GM10847 (cell line): ENCODE results near the gene OR8S1.

ENCODE experiments used
- POLR2A ChIP-seq: IDR thresholded peaks from 2 replicates; pipeline ENCODE4 v1.6.1; 2011; ENCODE audit not compliant: insufficient read length; ENCODE audit errors: extremely low read depth

Gene OR8S1, protein sequence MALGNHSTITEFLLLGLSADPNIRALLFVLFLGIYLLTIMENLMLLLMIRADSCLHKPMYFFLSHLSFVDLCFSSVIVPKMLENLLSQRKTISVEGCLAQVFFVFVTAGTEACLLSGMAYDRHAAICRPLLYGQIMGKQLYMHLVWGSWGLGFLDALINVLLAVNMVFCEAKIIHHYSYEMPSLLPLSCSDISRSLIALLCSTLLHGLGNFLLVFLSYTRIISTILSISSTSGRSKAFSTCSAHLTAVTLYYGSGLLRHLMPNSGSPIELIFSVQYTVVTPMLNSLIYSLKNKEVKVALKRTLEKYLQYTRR

DNA sequence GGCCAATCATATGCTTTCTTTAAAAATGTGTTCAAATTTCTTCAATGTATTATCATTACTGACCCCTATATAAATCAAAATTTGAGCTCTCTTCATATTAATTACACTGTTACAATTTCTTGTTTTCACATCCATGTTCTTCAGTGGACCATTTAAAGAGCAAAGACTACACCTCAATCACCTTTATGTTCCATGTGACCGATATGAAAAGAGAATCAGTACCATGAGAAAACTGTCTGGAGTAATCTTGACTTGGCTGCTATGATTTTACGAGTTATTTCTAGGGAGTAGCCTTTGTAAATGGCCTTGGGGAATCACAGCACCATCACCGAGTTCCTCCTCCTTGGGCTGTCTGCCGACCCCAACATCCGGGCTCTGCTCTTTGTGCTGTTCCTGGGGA lies at the start of gene OR8S1:
Gene OR8S1, plus strand, starts transcription at position 301 of the 400 bp plus-strand sequence. Its CDS starts 0 bp downstream, at position 301.
- no peak for TF ChIP-seq POLR2A

DNA sequence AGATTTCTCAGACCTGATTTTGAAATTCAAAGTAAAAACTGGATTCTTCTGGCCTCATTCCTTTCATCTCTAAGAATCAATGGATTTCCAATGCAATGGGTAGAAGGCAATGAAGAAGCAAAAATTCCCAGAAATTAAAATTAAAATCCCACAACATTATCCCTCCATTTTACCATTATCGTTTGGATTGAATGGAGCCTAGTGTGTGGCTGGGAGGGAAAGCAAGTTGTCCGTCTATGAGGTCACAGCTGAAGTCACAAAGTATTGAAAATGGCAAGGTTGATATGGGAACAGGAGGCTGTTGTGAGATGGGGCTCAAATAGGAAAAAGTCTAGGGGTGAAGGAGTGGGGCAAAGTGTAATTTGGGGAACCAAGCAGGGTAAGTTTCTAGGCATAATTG lies 43.2 kb upstream of the OR8S1 start, which contains the start of gene C12orf54:
Gene C12orf54, plus strand, starts transcription at position 301 of the 400 bp plus-strand sequence. CDS start 799 bp downstream, outside the sequence.
- TF ChIP-seq POLR2A = no peak

DNA sequence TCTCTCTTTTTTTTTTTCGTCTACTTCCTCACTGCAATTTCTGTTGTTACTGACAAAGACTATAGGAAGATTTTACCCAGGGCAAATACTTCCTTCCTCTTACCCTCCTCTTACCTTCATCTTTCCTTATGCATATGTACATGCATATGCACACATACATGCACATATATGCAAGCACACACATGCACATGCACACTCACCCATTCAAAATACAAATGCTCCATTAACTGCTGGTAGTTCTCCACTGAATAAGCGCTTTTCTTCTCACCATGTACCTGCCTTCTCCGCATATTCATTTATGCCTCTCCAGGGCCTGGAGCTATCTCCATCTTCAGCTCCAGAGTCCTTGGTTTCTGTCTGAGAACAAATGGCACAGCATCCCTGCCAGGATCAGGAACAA lies 42.5 kb upstream of the OR8S1 start:
- TF ChIP-seq POLR2A = no peak

DNA sequence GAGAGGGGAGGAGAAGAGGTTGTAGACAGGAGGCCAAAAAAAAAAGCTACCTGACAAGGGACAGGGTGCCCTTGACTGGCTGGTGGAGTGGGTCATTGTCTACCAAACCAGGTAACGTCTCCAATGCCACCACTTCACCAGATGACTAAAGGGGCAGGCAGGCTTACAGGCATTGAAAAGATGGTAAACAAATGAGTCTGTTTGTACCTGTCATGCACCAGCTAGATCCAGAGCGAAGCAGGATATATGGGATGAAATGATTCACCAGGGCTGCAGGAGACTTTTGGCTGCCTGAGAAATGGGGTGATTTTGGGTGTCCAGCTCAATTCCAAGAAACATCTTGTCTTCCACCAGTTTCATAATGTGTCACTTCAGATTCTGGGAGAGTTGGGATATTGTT lies 39.2 kb upstream of the OR8S1 start:
- no peak for TF ChIP-seq POLR2A

DNA sequence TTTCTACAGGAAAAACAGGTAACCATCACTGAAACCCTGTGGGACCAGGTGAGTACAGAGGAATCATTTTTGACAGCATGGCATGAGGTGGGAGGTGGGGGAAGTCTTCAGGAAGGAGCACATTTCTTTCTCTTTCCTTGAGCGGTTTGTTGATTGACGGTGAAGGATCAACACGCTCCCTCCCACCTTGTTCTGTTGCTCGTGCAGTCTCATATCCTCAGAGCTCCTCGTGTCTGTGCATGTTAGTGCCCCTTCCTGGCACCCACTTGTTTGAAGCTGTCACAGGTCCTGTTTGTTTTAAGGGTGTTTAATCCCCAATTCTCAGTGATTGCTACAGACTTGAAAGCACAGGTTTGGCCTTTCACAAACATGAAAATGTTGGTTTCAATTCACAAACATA lies 38.8 kb upstream of the OR8S1 start:
- TF ChIP-seq POLR2A = no peak

DNA sequence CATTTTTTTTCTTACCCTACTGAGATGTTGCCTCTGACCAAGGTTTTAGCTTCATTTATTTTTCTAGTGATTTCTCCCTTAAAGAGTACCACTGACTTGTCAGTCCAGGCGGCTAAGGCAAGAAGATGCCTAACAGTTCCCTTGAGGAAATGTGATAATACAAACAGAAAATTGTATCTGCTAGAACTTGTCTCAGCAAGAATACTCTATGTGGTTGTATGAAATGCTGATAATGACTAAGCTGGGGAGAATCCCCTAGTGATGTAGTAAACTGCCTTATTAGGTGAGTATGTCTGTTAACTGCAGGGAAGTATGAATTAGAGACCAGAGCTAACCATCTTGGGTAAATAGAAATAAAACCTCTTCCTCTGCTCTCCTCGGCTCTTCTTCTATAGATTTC lies 36.4 kb upstream of the OR8S1 start:
- no peak for TF ChIP-seq POLR2A

DNA sequence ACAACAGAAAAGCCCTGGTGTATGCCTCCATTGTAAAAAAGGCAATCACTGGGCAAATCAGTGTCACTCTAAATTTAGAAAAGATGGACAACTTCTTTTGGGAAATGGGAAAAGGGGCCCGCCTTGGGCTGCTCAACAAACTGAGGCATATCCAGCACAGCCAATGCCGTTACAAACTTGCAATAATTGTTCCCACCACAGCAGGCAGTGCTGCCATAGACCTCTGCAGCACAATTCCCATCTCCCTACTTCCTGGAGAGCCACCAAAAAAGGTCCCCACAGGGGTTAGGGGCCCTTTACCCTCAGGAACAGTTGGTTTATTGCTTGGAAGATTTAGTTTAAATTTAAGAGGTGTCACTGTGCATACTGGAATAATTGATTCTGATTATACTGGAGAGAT lies 16.4 kb upstream of the OR8S1 start:
- no peak for TF ChIP-seq POLR2A

DNA sequence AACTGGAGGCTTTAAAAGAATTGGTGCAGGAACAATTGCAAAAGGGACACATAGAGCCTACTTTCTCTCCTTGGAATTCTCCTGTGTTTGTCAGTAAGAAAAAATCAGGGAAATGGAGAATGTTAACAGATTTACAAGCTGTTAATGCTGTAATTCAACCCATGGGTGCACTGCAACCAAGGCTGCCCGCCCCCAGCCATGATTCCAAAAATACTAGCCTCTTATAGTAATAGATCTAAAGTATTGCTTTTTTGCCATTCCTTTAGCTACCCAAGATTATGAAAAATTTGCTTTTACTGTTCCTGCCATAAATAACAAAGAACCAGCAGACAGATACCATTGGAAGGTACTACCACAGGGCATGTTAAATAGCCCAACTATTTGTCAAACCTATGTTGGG lies 15.3 kb upstream of the OR8S1 start:
- no peak for TF ChIP-seq POLR2A

DNA sequence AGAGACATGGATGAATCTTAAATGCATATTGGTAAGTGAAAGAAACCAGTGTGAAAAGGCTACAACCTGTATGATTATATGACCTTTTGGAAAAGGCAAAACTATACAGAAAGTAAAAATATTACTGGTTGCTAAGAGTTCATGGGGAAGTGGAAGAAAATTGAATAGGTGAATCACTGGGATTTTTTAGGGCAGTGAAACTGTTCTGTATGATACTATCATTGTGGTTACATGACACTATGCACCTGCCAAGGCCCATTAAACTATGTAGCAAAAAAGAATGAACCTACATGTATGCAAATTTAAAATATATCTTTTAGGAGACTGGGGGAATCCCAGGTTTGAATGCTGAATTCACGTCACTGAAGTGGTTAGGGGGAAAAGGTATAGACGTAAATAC lies 12.6 kb upstream of the OR8S1 start:
- TF ChIP-seq POLR2A = no peak

DNA sequence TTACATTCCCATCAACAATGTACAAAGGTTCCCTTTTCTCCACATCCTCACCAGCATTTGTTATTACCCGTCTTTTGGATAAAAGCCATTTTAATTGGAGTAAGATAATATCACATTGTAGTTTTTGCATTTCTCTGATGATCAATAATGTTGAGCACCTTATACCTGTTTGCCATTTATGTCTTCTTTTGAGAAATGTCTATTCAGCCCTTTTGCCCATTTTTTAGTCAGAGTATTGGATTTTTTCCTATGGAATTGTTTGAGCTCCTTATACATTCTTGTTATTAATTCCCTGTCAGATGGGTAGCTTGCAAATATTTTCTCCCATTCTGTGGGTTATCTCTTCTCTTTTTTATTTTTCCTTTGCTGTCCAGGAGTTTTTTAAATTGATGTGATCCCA lies 10.7 kb upstream of the OR8S1 start:
- no peak for TF ChIP-seq POLR2A

DNA sequence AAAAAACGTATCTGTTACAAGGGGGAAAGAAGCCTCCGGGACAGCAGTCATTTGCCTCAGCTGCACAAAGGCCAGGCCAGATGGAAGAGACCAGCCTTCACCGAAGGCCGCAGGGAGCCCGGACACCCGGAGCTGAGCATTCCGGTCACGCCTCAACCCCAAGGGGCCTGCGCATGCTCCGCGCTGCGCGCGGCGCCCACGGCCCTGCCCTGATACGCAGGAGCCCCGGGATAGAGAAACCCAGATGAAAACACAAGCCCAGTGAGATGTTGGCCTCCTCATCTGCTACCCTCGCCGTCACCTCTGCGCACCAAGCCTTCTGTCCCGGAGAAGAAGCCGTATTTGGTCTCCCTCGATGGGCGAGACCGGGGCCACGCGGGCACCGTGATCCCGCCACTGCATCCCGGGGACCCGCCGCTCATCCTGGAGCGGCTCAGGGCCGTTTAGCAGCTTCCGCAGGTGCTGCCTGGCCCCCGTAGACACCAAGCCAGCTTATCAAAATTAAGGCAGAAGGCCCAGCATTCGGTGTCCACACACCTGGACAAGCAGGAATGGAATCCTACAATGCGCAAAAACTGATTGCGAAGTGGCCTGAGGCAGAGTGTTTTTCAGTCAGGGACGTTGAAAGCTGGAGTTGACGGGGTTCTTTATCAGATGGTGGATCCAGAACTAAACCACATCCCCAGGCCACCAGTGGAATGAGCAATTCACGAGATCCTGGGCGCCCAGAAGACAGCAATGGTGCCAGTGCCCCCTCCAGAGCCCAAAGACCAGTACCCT lies 2.6 kb downstream of the OR8S1 start:
- no peak for TF ChIP-seq POLR2A

DNA sequence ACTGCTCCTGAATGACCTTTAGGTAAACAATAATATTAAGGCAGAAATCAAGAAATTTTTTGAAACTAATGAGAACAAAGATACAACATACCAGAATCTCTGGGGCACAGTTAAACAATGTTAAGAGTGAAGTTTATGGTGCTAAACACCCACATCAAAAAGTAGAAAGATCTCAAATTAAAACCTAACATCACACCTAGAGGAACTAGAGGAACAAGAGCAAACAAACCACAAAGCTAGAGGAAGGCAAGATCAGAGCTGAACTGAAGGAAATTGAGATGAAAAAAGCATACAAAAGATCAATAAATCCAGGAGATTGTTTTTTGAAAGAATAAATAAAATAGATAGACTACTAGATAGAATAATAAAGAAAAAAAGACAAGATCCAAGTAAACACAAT lies 7.2 kb downstream of the OR8S1 start:
- no peak for TF ChIP-seq POLR2A

DNA sequence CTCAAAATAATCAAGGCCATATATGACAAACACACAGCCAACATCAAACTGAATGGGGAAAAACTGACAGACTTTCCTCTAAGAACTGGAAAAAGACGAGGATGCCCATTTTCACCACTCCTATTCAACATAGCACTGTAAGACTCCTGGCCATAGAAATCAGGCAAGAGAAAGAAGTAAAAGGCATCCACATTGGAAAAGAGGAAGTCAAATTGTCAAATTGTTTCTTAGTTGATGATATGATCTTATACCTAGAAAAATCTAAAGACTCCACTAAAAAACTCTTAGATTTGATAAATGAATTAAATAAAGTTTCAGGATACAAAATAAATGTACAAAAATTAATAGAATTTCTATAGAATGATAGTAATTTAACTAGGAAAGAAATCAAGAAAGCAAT lies 11.2 kb downstream of the OR8S1 start:
- TF ChIP-seq POLR2A = no peak

DNA sequence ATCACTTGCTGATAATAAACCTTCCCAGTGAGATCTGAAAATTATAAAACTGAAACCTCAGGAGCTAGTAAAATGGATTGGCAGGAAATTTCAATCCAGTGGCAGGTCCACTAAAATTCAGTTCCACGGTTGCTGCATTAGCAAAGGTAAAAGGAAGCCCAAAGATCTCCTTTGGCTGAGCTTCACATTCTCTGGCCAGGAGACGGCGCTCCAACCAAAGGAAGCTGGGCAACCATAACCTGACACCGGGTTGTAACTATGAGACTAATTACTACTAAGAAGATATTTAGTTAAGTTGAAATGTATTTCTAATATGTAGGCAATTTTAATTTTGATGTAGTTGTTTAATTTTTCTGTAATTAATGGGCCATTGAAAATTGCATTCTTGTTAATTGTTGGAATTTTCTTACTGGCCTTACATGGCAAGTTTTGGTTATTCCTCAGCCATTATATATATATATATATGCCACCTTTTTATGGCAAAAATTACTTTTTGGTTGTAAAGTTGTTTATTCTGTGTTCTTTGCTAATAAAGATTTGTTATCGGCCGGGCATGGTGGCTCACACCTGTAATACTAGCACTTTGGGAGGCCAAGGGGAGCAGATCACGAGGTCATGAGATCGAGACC lies 17.0 kb downstream of the OR8S1 start:
- no peak for TF ChIP-seq POLR2A

DNA sequence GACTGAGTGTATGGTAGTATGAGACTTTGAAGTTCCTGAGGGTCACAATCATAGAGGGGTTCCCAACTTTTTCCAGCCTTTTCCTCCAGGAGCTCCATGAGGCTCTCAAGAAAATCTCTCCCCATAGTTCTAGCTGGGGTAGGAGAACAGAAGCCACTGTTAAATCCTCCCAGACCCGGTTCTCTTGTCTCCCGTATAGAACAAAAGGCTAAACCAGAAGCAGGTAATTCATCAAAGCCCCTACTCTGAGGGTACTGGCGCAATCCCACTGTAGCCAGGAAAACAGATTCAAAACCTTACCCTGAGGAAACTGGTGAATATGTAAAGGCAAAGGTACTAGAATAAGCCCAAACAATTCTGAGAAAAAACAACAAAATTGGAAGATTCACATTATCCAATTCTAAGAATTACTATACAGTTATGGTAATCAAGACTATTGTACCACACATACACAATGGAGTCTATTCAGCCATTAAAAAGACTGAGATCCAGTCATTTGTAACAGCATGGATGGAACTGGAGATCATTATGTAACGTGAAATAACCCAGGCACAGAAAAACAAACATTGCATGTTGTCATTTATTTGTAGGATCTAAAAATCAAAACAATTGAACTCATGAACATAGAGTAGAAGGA lies 20.5 kb downstream of the OR8S1 start:
- no peak for TF ChIP-seq POLR2A
